OCI-LY7 (cell line): ENCODE results near the gene ICAM1. TPM values are rescaled to one million over a fixed set of nuclear protein-coding genes. Genes with fewer than 3 reads are reported as not detected.
A peak's percentile ranks its signal among the peaks of the same experiment; 100 is the strongest.

Experiments
- BruUV-seq: library from RNA; stranded (reverse); fragments of 400-500 nt; replicated peaks from 2 replicates; lab custom pipeline; 2021; lab: Mats Ljungman, UMichigan
- CTCF ChIA-PET: fragments of 300-600 bp; sonication (Branson Sonifier 250); formaldehyde crosslinking; loops from one replicate; lab custom pipeline; 2022; ENCODE audit warnings: antibody characterized with exemption; ENCODE audit not compliant: unreplicated experiment; lab: Charles Lee
- POLR2A ChIA-PET: fragments of 300-600 bp; sonication (Branson Sonifier 250); formaldehyde crosslinking; loops from one replicate; lab custom pipeline; 2022; ENCODE audit warnings: antibody characterized with exemption; lab: Charles Lee
- DNase-seq: peaks from one replicate; pipeline ENCODE4 v3.0.0-alpha.2; 2015; ENCODE audit warnings: low spot score
- H2AFZ ChIP-seq: fragments of 200-600 bp; sonication (generic), shearing (Covaris generic); 2 replicates; pipeline ENCODE4 v1.6.1; 2014; ENCODE audit warnings: mild to moderate bottlenecking, antibody characterized with exemption, low read length, moderate library complexity
- H3K27ac ChIP-seq: fragments of 200-600 bp; sonication (generic); 2 replicates; pipeline ENCODE4 v1.5.1; 2014; ENCODE audit warnings: mixed run types, low read depth, mild to moderate bottlenecking, moderate library complexity, low read length, inconsistent platforms; ENCODE audit not compliant: poor library complexity, severe bottlenecking
- H3K36me3 ChIP-seq: fragments of 200-600 bp; sonication (generic); 2 replicates; pipeline ENCODE4 v1.6.1; 2014; ENCODE audit warnings: mild to moderate bottlenecking, antibody characterized with exemption, low read length, moderate library complexity, mixed read lengths; ENCODE audit not compliant: insufficient read depth
- H3K4me1 ChIP-seq: fragments of 200-600 bp; sonication (generic); 2 replicates; pipeline ENCODE4 v1.5.1; 2014; ENCODE audit warnings: mild to moderate bottlenecking, low read length; ENCODE audit not compliant: insufficient read depth, poor library complexity, severe bottlenecking
- H3K4me2 ChIP-seq: fragments of 200-600 bp; sonication (generic); 2 replicates; pipeline ENCODE4 v1.6.1; 2014; ENCODE audit warnings: mild to moderate bottlenecking, low read length
- H3K4me3 ChIP-seq: fragments of 200-600 bp; sonication (generic); 2 replicates; pipeline ENCODE4 v1.5.1; 2014; ENCODE audit warnings: mild to moderate bottlenecking, low read depth, low read length; ENCODE audit not compliant: poor library complexity, severe bottlenecking
- H3K79me2 ChIP-seq: fragments of 200-600 bp; sonication (generic); 2 replicates; pipeline ENCODE4 v1.6.1; 2016; ENCODE audit warnings: low read depth, mild to moderate bottlenecking, low read length, moderate library complexity, mixed read lengths; ENCODE audit not compliant: insufficient read depth
- H3K9me2 ChIP-seq: fragments of 200-600 bp; sonication (generic); 2 replicates; pipeline ENCODE4 v1.6.1; 2016; ENCODE audit warnings: mild to moderate bottlenecking, low read length, mixed read lengths; ENCODE audit not compliant: insufficient read depth
- H3K9me3 ChIP-seq: fragments of 200-600 bp; sonication (generic); 2 replicates; pipeline ENCODE4 v1.6.1; 2014; ENCODE audit warnings: mild to moderate bottlenecking, mixed run types, low read length, mixed read lengths
- H4K20me1 ChIP-seq: fragments of 200-600 bp; sonication (generic); 2 replicates; pipeline ENCODE4 v1.6.1; 2014; ENCODE audit warnings: mild to moderate bottlenecking, antibody characterized with exemption, low read length, moderate library complexity, mixed read lengths; ENCODE audit not compliant: insufficient read depth
- CTCF ChIP-seq: fragments of 200-600 bp; sonication (generic); conservative IDR thresholded peaks from 2 replicates; pipeline ENCODE4 v1.5.1; 2014; ENCODE audit warnings: mild to moderate bottlenecking, antibody characterized with exemption, low read length, moderate library complexity, mixed read lengths
- EZH2phosphoT487 ChIP-seq: fragments of 200-600 bp; sonication (generic); IDR thresholded peaks from 2 replicates; pipeline ENCODE4 v1.6.1; 2018; ENCODE audit warnings: low read depth, borderline replicate concordance, mild to moderate bottlenecking, mixed run types, antibody characterized with exemption, low read length, moderate library complexity, mixed read lengths
- intact Hi-C: fragments of 100-400 bp; cut with micrococcal nuclease; formaldehyde crosslinking; loops from one replicate; pipeline ENCODE4 v1.10.0; 2022; ENCODE audit not compliant: unreplicated experiment
- total RNA-seq, 2 experiments: library from RNA; depleted of rRNA in 1 of 2; stranded (reverse); fragments of >200 nt in 1 of 2; shearing (Covaris generic) in 1 of 2; gene quantifications; 2 replicates each; pipeline ENCODE4 v1.2.3, GENCODE V29; 2014 to 2022

Gene ICAM1
- total RNA-seq, 2 experiments from 2014 or later, result 12.0 to 13.4 TPM

GRCh38 chr19:10230173-10230860 lies 40.6 kb upstream of the ICAM1 start:
- no TSS peak for BruUV-seq
- ChIA-PET POLR2A (interaction anchor here (0.6 kb wide), 1 partner anchor 9 kb away, joined by 3 read pairs; no protein-coding TSS in a partner anchor), CTCF (no interaction called here)
- Histone ChIP-seq H3K27ac (peak overlapping the region; percentile 95), H3K4me1 (peaks cover 82% of the 10 kb centered on the region), H3K4me2 (peak overlapping the region; percentile 95), H3K36me3 (peaks cover 48% of the 10 kb centered on the region), H3K9me2 (no peaks in the 10 kb centered on the region), H3K4me3 (peak overlapping the region; percentile 95), H4K20me1 (no peaks in the 10 kb centered on the region), H3K9me3 (no peaks in the 10 kb centered on the region), H2AFZ (0 out of 2 replicates have a peak overlapping the region, but pooled peaks have one; percentile 5), H3K79me2 (peaks cover 75% of the 10 kb centered on the region)
- DNase-seq, result no peak
- intact Hi-C loops, result loop anchor here (10.0 kb wide), 2 partner anchors 126 to 744 kb away; partner anchors contain the start of genes ANGPTL6 and PPAN
- TF ChIP-seq CTCF (no peak), EZH2phosphoT487 (no peak)

GRCh38 chr19:10230861-10231611 lies 39.9 kb upstream of the ICAM1 start, which contains the start of gene S1PR2:
Gene S1PR2, minus strand, starts transcription at chr19:10231331. Its CDS starts 6,426 bp downstream, at chr19:10224905.
- Histone ChIP-seq H3K79me2 (peaks cover 68% of the 10 kb centered on the region), H3K4me2 (peak within 1 kb of the TSS; percentile 95), H3K4me3 (peak within 1 kb of the TSS; percentile 95), H3K27ac (peak within 1 kb of the TSS; percentile 95), H3K4me1 (peaks cover 81% of the 10 kb centered on the region), H3K36me3 (peaks cover 41% of the 10 kb centered on the region), H2AFZ (0 out of 2 replicates have a peak within 1 kb of the TSS, but pooled peaks have one; percentile 5), H3K9me3 (no peaks in the 10 kb centered on the region), H4K20me1 (no peaks in the 10 kb centered on the region), H3K9me2 (no peaks in the 10 kb centered on the region)
- intact Hi-C loops, result loop anchor here (10.0 kb wide), 2 partner anchors 126 to 744 kb away; partner anchors contain the start of genes ANGPTL6 and PPAN
- POLR2A ChIA-PET, result interaction anchor here (0.6 to 1.7 kb wide), 4 partner anchors 9 to 13 kb away, joined by 3 to 14 read pairs (median 6); no protein-coding TSS in a partner anchor
- no peak for TF ChIP-seq CTCF
- no peak for TF ChIP-seq EZH2phosphoT487
- no TSS peak for BruUV-seq
- DNase-seq, result peak; percentile 89
- CTCF ChIA-PET, result no interaction called here
